ENCODE results near the gene CFAP221.

DNA sequence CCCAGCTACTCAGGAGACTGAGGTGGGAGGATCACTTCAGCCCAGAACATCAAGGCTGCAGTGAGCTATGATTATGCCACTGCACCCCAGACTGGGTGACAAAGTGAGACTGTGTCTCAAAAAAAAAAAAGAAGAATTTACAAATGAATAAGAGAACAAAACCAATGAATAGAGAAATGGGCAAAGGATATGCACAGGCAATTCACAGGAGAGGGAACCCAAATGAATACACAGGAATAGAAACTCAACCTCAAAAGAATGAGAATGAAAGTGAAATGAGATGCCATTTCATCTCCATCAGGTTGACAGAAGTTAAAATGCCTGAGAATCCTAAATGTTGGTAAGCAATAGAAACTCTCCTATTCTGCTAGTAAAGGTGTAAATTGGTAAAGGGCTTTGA is 40.2 kb downstream of the CFAP221 start:
- no peak for TF ChIP-seq YY1 (IDR thresholded peaks at IDR 0.05; ENCODE audit: insufficient read depth, insufficient read length)
- no peak for TF ChIP-seq ZNF274 (IDR thresholded peaks at IDR 0.05; ENCODE audit: low read depth, low read length)
- no peak for TF ChIP-seq SUZ12 (IDR thresholded peaks at IDR 0.05; ENCODE audit: extremely low read depth, insufficient read depth, insufficient read length)

Measured in NT2/D1 (cell line).